Astrocyte (in vitro differentiated cells and primary cell): ENCODE data around the gene YWHAE. TPM values are rescaled to one million over a fixed set of nuclear protein-coding genes. Genes with fewer than 3 reads are reported as not detected.

Experiments used
- DNase-seq: peaks from one replicate; pipeline ENCODE4 v3.0.0-alpha.2; 2010; ENCODE audit warnings: low read depth
- FAIRE-seq: peaks from 2 replicates; lab custom pipeline; 2011; peaks lifted over from hg19 to GRCh38; lab: Jason Lieb, UNC
- H2AFZ ChIP-seq: 2 replicates; pipeline ENCODE4 v1.6.0; 2012; ENCODE audit warnings: low read depth, low read length, inconsistent platforms
- H3K27ac ChIP-seq: 2 replicates; pipeline ENCODE4 v1.5.1; 2011; ENCODE audit warnings: low read depth, low read length, inconsistent platforms
- H3K27me3 ChIP-seq: 2 replicates; pipeline ENCODE4 v1.6.0; 2011; ENCODE audit warnings: low read length, inconsistent platforms; ENCODE audit not compliant: insufficient read depth
- H3K36me3 ChIP-seq: 2 replicates; pipeline ENCODE4 v1.5.1; 2011; ENCODE audit warnings: low read length, inconsistent platforms; ENCODE audit not compliant: insufficient read depth
- H3K4me1 ChIP-seq: 2 replicates; pipeline ENCODE4 v1.5.1; 2011; ENCODE audit warnings: low read length, inconsistent platforms; ENCODE audit not compliant: insufficient read depth
- H3K4me2 ChIP-seq: 2 replicates; pipeline ENCODE4 v1.6.0; 2012; ENCODE audit warnings: low read length, inconsistent platforms
- H3K4me3 ChIP-seq: 2 replicates; pipeline ENCODE4 v1.5.1; 2011; ENCODE audit warnings: low read depth, mild to moderate bottlenecking, low read length, inconsistent platforms; ENCODE audit not compliant: insufficient read depth
- H3K79me2 ChIP-seq: 2 replicates; pipeline ENCODE4 v1.6.0; 2012; ENCODE audit warnings: mild to moderate bottlenecking, low read length, inconsistent platforms; ENCODE audit not compliant: insufficient read depth
- H3K9ac ChIP-seq: 2 replicates; pipeline ENCODE4 v1.6.0; 2012; ENCODE audit warnings: mild to moderate bottlenecking, low read length, inconsistent platforms
- H3K9me3 ChIP-seq: 2 replicates; pipeline ENCODE4 v1.5.1; 2012; ENCODE audit warnings: low read depth, mild to moderate bottlenecking, low read length, inconsistent platforms; ENCODE audit not compliant: insufficient read depth
- H4K20me1 ChIP-seq: 2 replicates; pipeline ENCODE4 v1.6.0; 2012; ENCODE audit warnings: low read length, inconsistent platforms; ENCODE audit not compliant: insufficient read depth
- H3K27ac Mint-ChIP-seq: one replicate; pipeline ENCODE4 v1.8.0; 2021; ENCODE audit warnings: mild to moderate bottlenecking, mixed read lengths; ENCODE audit not compliant: unreplicated experiment
- H3K27me3 Mint-ChIP-seq: one replicate; pipeline ENCODE4 v1.8.0; 2021; ENCODE audit warnings: low read depth, mixed read lengths; ENCODE audit not compliant: unreplicated experiment
- H3K36me3 Mint-ChIP-seq: one replicate; pipeline ENCODE4 v1.8.0; 2021; ENCODE audit warnings: low read depth, mixed read lengths; ENCODE audit not compliant: unreplicated experiment
- H3K4me1 Mint-ChIP-seq: one replicate; pipeline ENCODE4 v1.8.0; 2021; ENCODE audit warnings: low read depth, mixed read lengths; ENCODE audit not compliant: unreplicated experiment
- H3K4me3 Mint-ChIP-seq: one replicate; pipeline ENCODE4 v1.8.0; 2021; ENCODE audit warnings: mild to moderate bottlenecking, moderate library complexity, mixed read lengths; ENCODE audit not compliant: unreplicated experiment
- H3K9me3 Mint-ChIP-seq: one replicate; pipeline ENCODE4 v1.8.0; 2021; ENCODE audit warnings: mild to moderate bottlenecking, mixed read lengths; ENCODE audit not compliant: unreplicated experiment
- CTCF ChIP-seq: IDR thresholded peaks from 2 replicates; pipeline ENCODE4 v1.5.1; 2011; ENCODE audit warnings: low read depth, mild to moderate bottlenecking, inconsistent platforms, low read length, moderate library complexity; ENCODE audit not compliant: insufficient read depth
- EZH2 ChIP-seq: IDR thresholded peaks from 2 replicates; pipeline ENCODE4 v1.6.1; 2012; ENCODE audit warnings: mild to moderate bottlenecking, low read length, inconsistent platforms; ENCODE audit not compliant: insufficient read depth
- total RNA-seq: library from RNA; stranded (reverse); gene quantifications from 2 replicates; pipeline ENCODE4 v1.2.1, GENCODE V29; 2021

The YWHAE gene
- total RNA-seq, 1 donor from 2014 or later, result 771 TPM

DNA sequence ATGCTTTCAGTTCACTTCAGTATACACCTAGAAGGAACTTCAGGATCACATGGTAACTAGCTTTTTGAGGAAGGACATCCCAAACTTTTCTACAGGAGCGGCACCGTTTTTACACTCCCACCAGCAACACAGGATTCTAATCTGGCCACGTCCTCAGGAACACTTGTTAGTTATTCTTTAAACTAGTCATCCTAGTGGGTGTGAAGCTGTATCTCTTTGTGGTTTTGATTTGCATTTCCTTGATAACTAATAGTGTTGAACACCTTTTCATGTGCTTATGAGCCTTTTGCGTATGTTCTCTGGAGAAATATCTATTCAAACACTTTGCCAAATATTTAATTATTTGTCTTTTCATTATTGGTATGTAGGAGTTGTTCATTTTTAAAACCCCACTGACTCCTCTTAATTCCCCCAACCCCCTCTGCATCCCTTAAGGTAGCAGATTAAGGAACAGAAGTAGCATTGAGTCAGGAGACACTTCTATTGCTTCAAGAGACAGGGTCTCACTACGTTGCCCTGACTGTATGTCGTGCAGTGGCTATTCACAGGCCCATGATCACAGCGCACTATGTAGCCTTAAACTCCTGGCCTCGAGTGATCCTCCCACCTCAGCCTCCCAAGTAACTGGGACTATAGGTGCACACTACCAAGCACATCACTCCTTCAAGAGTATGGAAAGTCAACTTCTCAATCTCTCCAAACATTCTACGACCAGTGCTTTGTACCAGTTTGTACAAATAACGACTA is 25.4 kb downstream of the YWHAE start:
- Histone ChIP-seq H3K27me3 (no peaks in the 10 kb centered on the region), H3K27ac (no peak overlapping the region), H3K9me3 (no peaks in the 10 kb centered on the region), H3K9ac (no peak overlapping the region), H4K20me1 (peaks cover 100% of the 10 kb centered on the region), H3K4me2 (peak overlapping the region; percentile 15), H3K79me2 (peaks cover 100% of the 10 kb centered on the region), H3K36me3 (peaks cover 7% of the 10 kb centered on the region), H2AFZ (no peak overlapping the region), H3K4me1 (peaks cover 37% of the 10 kb centered on the region), H3K4me3 (no peak overlapping the region)
- Mint-ChIP-seq H3K36me3 (peaks cover 2% of the 10 kb centered on the region), H3K27me3 (no peaks in the 10 kb centered on the region), H3K4me1 (peaks cover 41% of the 10 kb centered on the region), H3K9me3 (no peaks in the 10 kb centered on the region), H3K27ac (no peak overlapping the region), H3K4me3 (no peak overlapping the region)
- no peak for FAIRE-seq
- TF ChIP-seq CTCF, result no peak
- TF ChIP-seq EZH2, result no peak
- DNase-seq, result no peak

DNA sequence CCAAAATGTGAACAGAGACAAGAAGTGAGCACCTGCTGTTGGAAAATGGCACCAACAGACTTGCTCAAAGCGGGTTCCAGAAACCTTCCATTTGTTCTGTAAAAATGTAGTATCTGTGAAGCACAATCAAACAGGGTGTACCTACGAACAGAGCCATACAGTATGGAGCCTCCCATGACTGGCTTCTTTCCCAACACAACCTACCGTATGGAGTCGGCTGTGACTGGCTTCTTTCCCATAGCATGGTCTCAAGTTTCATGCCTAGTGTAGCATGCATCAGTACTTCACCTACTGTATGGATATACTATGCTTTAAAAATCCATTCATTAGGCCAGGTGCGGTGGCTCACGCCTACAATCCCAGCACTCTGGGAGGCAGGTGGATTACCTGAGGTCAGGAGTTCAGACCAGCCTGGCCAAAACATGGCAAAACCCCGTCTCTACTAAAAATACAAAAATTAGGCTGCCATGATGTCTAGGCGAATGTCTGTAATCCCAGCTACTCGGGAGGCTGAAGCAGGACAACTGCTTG is 26.2 kb downstream of the YWHAE start:
- Histone ChIP-seq H3K9me3 (no peaks in the 10 kb centered on the region), H3K27ac (no peak overlapping the region), H4K20me1 (peaks cover 100% of the 10 kb centered on the region), H3K27me3 (no peaks in the 10 kb centered on the region), H3K4me1 (peaks cover 33% of the 10 kb centered on the region), H3K36me3 (peaks cover 7% of the 10 kb centered on the region), H3K9ac (no peak overlapping the region), H3K4me2 (peak overlapping the region; percentile 15), H2AFZ (no peak overlapping the region), H3K4me3 (no peak overlapping the region), H3K79me2 (peaks cover 100% of the 10 kb centered on the region)
- DNase-seq (no peak), FAIRE-seq (no peak)
- TF ChIP-seq EZH2 (no peak), CTCF (no peak)
- Mint-ChIP-seq H3K27ac (no peak overlapping the region), H3K9me3 (no peaks in the 10 kb centered on the region), H3K27me3 (no peaks in the 10 kb centered on the region), H3K4me3 (no peak overlapping the region), H3K36me3 (peaks cover 2% of the 10 kb centered on the region), H3K4me1 (peaks cover 38% of the 10 kb centered on the region)

GRCh38 chr17:1372618-1373017 is 27.4 kb downstream of the YWHAE start:
- H3K9ac ChIP-seq, result no peak overlapping the region
- Mint-ChIP-seq H3K36me3 (peaks cover 2% of the 10 kb centered on the region), H3K9me3 (no peaks in the 10 kb centered on the region), H3K4me3 (peak overlapping the region; percentile 40), H3K27me3 (no peaks in the 10 kb centered on the region), H3K4me1 (peaks cover 35% of the 10 kb centered on the region), H3K27ac (no peak overlapping the region)
- H3K9me3 ChIP-seq, result no peaks in the 10 kb centered on the region
- FAIRE-seq, result no peak
- H3K4me3 ChIP-seq, result no peak overlapping the region
- peaks cover 26% of the 10 kb centered on the region for H3K4me1 ChIP-seq
- H3K79me2 ChIP-seq, result peaks cover 100% of the 10 kb centered on the region
- peaks cover 100% of the 10 kb centered on the region for H4K20me1 ChIP-seq
- H3K27me3 ChIP-seq, result no peaks in the 10 kb centered on the region
- H3K36me3 ChIP-seq, result peaks cover 7% of the 10 kb centered on the region
- no peak for DNase-seq
- H2AFZ ChIP-seq, result no peak overlapping the region
- no peak for TF ChIP-seq CTCF
- TF ChIP-seq EZH2, result no peak
- no peak overlapping the region for H3K27ac ChIP-seq
- H3K4me2 ChIP-seq, result no peak overlapping the region
